ENCODE results near the gene MRPL39.

GRCh38 chr21:25635310-25635709, 28.0 kb upstream of the MRPL39 start:
- TF ChIP-seq CTCF (IDR thresholded peaks at IDR 0.05), result no peak
- TF ChIP-seq POLR2AphosphoS5 (IDR thresholded peaks at IDR 0.05), result no peak
- no peak for TF ChIP-seq EP300 (IDR thresholded peaks at IDR 0.05)
